Medulla oblongata (tissue), 1 donor: ENCODE results near the gene WDR87.
"Not testable (repeated sequence)": the region's sequence is repeated elsewhere in the genome, so short reads cannot be mapped to it uniquely, and the experiment has no call there.

ENCODE experiments used
- DNase-seq: peaks from one replicate; pipeline ENCODE4 v3.0.0-alpha.2; 2015; ENCODE audit errors: extremely low spot score

Gene WDR87

GRCh38 chr19:37931881-37932655 lies 25.7 kb upstream of the WDR87 start:
- peak; percentile 49 for DNase-seq

GRCh38 chr19:37930416-37930815 lies 24.0 kb upstream of the WDR87 start:
- DNase-seq, result no peak

GRCh38 chr19:37929355-37929923 lies 23.0 kb upstream of the WDR87 start:
- DNase-seq, result no peak

GRCh38 chr19:37928527-37929286 lies 22.3 kb upstream of the WDR87 start:
- DNase-seq, result no peak

- DNase-seq, result no peak
These were observed 20.3 kb upstream of the WDR87 start for GRCh38 chr19:37926711-37927110.

- no peak for DNase-seq
These were observed 19.9 kb upstream of the WDR87 start for GRCh38 chr19:37926255-37926654.

GRCh38 chr19:37925212-37925611 lies 18.8 kb upstream of the WDR87 start:
- no peak for DNase-seq

GRCh38 chr19:37924573-37924972 lies 18.2 kb upstream of the WDR87 start:
- DNase-seq, result not testable (repeated sequence)

GRCh38 chr19:37920591-37921450 lies 14.4 kb upstream of the WDR87 start:
- no peak for DNase-seq

GRCh38 chr19:37914908-37915307 lies 8.5 kb upstream of the WDR87 start:
- no peak for DNase-seq

GRCh38 chr19:37909661-37910199 lies 3.3 kb upstream of the WDR87 start:
- no peak for DNase-seq

- no peak for DNase-seq
These were observed 1.5 kb upstream of the WDR87 start for GRCh38 chr19:37907735-37908455.

GRCh38 chr19:37906869-37907734 lies 708 bp upstream of the WDR87 start, which contains the start of gene SIPA1L3:
TSS of gene SIPA1L3 (plus strand) at chr19:37907208. CDS start at chr19:38081566, 174,358 bp downstream.
- peak; percentile 97 for DNase-seq

- DNase-seq, result no peak
These were observed 3.3 kb downstream of the WDR87 start for GRCh38 chr19:37903096-37903495.

- peak; percentile 88 for DNase-seq
These were observed 3.7 kb downstream of the WDR87 start for GRCh38 chr19:37902668-37903067.

GRCh38 chr19:37899966-37900365 lies 6.4 kb downstream of the WDR87 start:
- no peak for DNase-seq

GRCh38 chr19:37899453-37899852 lies 6.9 kb downstream of the WDR87 start:
- no peak for DNase-seq

- no peak for DNase-seq
These were observed 10.2 kb downstream of the WDR87 start for GRCh38 chr19:37896180-37896579.

- no peak for DNase-seq
These were observed 12.4 kb downstream of the WDR87 start for GRCh38 chr19:37893845-37894575.
